ENCODE measurements around the gene DBN1.
A peak's percentile ranks its signal among the peaks of the same experiment; 100 is the strongest.

Gene DBN1

DNA sequence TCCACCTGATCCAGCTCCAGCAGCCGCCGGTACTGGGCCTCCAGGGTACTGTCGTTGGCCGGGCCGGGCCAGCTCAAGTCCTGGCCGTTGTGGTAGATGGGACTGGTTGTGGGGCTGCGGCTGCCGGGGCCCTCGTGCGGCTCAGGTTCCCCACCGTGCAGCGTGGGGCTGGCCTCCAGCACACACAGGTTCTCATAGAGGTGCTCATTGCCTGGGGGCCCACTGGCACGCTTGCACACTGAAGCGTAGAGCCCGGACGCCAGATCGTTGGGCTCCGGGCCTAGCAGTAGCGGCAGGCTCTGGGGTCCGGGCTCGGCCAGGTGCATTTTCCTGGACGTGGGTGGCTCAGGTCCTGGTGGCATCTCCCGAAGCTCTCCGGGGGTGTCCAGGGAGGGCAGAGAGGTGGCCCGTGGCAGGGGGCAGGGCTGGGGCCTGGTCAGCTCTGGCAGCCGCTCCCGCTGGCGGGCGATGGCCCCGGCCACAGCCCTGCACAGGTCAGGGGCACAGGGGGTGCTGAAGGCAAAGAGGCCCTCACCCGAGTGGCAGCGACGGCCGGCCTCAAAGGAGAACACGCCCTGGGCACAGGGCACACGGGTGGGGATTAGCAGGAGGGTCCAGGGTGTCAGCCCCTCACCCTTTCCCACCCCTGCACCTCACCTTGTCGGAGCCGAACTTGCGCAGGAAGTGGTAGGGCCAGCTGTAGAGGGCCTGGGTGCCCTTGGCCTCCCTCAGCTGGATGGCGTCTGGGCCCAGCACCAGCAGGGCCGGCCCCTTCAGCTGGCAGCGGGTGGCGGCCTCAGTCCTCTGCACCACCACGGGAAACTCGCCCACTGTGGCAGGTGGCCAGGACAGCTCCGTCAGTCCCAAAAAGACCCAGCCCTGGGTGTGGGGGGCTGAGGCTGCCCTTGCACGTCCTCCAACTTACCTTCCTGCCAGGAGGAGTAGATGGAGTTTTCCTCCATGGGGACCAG is 30.9 kb upstream of the DBN1 start:
- DNase-seq: no peak

DNA sequence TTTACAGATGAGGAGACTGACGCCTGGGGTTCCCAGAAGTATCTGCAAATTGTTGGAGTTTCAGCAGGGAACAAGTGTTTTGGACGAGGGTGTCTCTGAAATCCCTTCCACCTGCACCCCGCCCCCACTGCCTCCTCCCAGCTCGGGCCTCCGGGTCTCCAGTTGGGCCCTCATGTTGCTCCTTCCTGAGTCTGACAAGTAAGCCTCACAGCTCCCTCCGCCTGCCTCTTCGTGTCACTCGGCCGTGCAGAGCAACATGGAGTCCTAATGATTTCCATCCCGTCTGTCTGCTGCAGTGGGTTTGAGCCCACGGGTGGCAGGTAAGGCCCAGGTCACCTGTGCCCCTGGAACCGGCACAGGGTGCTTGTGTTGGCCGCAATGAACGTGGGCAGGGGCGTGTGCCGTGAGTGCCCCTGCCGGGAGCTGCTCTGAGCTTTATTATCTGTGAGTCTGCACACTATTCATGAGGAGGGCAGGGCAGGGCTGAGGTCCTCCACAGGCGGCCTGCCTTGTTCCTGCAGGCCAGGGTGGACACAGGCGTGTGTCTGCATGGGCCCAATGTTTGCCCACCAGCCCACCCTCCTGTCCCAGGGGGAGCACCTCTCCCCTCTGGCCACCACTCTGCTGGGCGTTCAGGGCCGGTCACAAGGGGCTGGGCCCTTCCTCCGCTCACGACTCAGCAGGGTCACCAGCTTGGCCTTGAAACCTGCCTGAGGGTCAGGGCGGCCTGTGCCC is 30.1 kb upstream of the DBN1 start:
- DNase-seq: no peak

DNA sequence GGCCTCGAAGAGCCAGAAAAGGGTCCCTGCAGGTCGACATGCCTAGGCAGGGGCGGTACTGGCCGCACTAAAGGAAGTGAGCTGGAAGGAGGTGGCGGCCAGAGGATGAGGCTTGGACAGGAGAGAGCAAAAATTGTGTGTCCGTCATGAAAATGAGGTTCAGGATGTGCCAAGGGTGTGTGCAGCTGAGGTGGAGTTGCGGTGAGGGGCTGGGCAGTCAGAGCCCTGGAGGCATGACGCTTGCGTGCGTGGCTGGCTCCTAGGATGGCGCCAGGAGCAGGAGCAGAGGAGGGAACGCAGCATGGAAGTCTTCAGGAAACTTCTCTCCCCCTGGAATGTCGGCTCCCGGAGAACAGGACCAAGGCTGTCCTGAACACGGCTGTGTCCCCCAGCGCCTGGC is 29.5 kb upstream of the DBN1 start:
- no peak for DNase-seq

DNA sequence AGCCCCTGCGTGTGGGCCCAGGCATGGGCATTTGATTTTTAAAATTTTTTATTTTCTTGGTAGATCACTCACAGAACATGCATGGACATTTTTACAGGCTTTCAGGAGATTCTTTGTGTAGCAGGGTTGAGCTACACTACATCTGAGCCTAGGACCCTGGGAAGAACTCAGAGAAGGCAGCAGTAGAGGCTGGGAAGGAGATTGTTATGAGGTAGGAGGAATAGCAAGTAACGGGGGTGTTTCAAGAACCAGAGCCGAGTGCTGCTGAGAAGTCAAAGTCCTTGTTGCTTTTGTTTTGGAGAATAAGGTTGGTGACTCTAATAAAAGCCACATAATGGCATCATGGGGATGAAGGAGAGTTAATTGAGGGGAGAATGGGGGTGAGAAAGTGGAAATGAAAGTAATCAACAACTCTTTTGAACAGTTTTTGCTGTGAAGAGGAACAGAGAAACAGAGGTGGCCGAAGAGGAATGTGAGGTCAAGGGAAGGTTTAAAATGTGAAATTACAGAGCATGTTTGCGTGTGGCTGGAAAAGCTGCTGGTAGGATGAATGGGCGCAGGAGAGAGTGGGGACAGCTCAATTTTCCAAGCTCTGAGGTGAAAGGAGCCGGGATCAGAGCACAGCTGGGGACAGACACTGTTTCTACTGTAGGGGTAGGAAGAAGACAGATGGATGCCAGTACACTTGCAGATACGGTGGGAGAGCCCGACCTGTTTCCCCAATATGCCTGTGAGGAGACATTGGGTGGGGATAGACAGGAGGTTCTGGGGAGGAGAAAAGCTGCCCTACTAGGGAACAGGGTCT is 28.6 kb upstream of the DBN1 start:
- DNase-seq: no peak

DNA sequence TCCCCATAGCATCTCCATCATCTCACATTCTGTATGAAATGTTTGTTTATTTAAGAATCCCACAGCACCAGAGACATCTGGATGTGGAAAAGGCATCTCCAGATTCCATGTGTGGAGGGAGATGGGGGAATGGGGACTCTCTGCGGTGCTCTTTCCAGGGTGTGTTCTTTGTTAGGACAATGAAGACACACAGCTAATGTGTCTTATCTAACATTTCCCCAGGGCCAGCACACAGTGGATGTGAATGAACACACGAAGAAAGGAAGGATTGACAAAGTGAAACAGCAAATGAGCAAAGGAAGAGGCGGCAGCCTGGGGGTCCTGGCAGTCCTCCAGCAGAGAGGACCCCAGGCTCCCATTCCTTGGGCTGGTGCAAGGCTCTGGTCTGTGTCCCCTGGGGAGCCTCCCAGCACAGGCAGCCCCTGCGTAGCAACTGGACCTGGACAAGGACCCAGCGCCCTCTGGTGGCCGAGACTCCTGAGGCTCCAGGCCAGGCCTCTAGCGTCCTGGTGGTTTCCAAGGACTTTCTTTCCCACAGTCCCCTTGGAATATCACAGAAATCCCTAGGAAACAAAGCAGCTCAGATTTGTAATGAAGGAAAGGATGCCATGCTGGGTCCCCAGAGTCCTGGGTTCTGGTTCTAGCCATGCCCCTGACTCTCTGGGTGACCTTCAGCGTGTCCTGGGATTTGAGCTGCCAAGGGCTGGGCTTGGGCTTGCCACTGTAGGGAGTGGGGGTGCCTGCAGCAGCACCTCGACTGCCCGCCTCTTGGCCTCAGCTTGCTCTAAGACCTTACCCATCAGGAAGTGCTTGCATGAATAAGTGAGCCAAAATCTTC is 27.5 kb upstream of the DBN1 start:
- no peak for DNase-seq

DNA sequence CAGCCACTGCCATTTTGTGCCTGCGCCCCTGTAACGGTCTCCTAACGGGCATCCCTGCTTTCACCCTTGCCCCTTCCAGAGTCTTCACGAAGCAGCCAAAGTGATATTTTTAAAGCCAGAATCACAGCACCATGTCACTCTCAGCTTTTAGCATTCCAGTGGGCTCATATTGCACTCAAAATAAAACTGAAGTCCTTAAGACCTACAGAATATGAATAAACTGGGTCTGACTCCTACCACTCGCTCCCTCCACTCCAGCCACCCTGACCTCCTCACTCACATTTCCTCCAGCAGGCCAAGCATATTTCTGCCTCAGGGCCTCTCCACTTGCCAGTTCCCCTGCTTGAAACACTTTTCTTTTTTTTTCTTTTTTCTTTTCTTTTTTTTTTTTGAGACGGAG is 26.4 kb upstream of the DBN1 start:
- DNase-seq: no peak

GRCh38 chr5:177498013-177498787 is 24.8 kb upstream of the DBN1 start:
- no peak for DNase-seq

GRCh38 chr5:177497292-177498012 is 24.0 kb upstream of the DBN1 start, which contains the start of gene PDLIM7:
Gene PDLIM7 (minus strand): TSS chr5:177497604. CDS start chr5:177496512, 1,092 bp downstream.
- peak; percentile 71 for DNase-seq

DNA sequence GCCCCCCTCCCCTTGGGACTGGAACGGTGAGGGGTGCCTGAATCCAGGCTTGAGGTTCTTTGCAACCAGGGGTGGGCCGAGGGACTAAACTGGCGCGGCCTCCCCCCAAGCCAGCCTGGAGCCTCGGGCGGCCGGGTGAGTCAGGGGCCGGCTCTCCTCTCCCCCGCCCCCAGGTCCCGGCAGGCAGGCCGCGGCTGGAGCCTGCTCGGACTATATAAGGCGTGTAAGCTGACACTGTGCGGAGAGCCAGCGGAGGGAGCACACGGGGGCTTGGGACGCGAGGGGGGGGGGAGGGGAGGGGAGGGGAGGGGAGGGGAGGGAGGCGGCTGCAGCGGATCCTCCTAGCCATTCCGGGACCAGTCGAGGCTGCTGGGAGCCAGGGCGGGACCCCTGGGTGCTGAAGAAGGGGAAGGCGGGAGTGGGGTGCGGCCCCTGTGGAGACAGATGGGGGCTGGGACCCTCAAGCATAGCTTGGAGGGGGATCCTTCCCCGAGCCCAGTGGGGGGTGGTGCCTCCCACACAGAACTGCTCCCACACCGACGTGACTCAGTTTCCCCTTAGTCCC is 23.4 kb upstream of the DBN1 start:
- no peak for DNase-seq

GRCh38 chr5:177496070-177496726 is 22.8 kb upstream of the DBN1 start:
- DNase-seq: no peak

- no peak for DNase-seq
These were observed 22.0 kb upstream of the DBN1 start for GRCh38 chr5:177495243-177496060.

DNA sequence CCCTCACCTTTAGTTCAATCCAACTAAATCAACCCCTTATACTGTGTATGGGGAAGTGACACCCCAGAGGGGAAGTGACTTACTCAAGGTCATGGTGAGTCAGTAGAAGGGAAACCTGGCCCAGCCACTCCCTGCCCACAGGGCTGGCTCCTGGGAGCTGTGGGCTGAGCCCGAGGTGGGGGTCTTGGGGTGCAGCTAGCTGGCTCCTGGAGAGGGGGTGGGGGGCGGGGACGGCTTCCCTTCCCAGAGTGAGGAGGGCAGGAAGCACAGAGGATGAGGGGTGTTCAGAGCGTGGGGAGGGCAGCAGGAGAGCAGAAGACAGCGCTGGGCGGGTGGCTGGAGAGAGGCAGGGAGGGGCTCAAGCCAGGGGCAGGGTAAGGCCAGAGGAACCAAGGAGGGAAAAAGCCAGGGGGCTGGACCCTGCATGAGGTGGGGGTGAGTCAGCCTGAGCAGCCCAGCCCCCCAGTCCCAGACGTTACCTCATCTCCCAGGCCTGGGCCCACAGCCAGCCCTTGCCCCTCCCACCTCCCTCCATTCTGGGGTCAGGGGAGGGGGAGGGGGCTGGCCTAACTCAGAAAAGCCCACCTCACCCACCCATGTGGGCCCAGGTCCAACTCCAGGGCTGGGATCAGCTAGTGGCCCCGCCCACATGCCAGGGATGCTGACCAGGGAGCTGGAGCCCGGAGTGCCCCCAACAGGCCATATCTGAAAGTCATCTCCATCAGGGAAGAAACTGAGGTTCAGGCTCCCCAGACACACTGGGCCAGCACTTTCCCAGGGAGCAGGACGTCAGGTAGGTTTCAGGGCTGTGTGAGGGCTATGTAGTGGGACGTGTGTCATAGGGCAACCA is 21.1 kb upstream of the DBN1 start:
- DNase-seq: no peak

- no peak for DNase-seq
These were observed 20.4 kb upstream of the DBN1 start for GRCh38 chr5:177493795-177494345.

DNA sequence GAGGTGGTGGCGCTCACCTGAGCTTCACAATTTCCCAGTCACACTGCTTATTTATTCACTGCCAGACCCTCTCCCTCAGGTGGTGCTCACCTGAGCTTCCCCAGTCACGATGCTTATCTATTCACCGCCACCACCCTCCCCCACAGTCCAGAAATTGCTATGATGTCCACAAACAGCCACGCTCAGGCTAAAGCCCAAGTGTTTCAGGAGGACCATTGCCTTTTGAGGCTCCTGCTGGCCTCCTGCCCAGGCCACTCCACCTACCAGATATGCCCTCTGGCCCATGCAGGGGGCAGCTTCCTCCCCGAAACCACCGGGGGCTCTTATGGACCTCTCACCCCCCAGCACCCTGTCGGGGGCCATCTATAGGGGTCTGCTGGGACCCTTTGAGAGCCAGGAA is 19.4 kb upstream of the DBN1 start:
- no peak for DNase-seq

GRCh38 chr5:177491983-177492746 is 18.7 kb upstream of the DBN1 start:
- no peak for DNase-seq

DNA sequence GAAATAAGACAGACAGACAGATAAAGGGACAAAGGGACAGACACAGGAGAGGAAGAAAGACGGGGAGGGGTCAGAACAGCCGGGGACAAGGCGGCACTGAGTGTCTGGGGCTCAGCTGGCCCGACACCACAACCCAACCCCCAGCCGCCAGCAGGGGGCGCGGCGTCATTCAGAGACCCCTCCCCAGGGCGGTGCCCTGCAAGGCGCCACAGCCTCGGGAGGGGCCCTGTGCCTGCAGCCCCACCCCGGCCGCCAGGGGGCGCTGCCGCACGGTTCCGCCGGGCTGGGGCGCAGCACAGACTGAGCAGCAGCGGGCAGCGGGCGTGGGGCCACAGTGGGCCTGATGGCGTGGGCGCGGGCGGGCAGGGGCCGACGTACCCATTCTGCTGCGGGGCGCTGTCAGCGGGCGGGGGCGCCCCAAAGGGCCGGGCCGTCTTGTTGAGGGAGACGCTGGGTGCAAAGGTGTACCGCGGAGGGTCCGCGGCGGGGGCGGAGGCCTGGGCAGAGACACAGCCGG is 18.1 kb upstream of the DBN1 start:
- DNase-seq: no peak

Measured in NCI-H524 treated with DMSO at 0.1 percent for 48 hours (cell line).